T-helper 17 cell (primary cell): Measurements from ENCODE around the gene GFY. TPM values are rescaled to one million over a fixed set of nuclear protein-coding genes. Genes with fewer than 3 reads are reported as not detected.
A peak's percentile ranks its signal among the peaks of the same experiment; 100 is the strongest.

Experiments
- ATAC-seq: fragments of 150-1000 bp; cut with Tn5 transposase; 2 replicates; pipeline ENCODE4 v1.10.0; 2021; ENCODE audit warnings: mild to moderate bottlenecking, moderate library complexity
- DNase-seq, 3 donors: peaks; one replicate each; pipeline versions ENCODE4 v3.0.0 to v3.0.0-alpha.2; 2020 to 2021
- H3K9me3 ChIP-seq: one replicate; pipeline ENCODE4 v1.7.0; 2013; ENCODE audit warnings: low read length, mild to moderate bottlenecking; ENCODE audit not compliant: control insufficient read depth, poor library complexity, severe bottlenecking
- H3K27ac Mint-ChIP-seq: one replicate; pipeline ENCODE4 v1.8.0; 2022; ENCODE audit warnings: mild to moderate bottlenecking, moderate library complexity, mixed read lengths
- H3K27me3 Mint-ChIP-seq: one replicate; pipeline ENCODE4 v1.8.0; 2022; ENCODE audit warnings: mixed read lengths
- H3K36me3 Mint-ChIP-seq: one replicate; pipeline ENCODE4 v1.8.0; 2022; ENCODE audit warnings: low read depth, mixed read lengths
- H3K4me1 Mint-ChIP-seq: one replicate; pipeline ENCODE4 v1.8.0; 2022; ENCODE audit warnings: mild to moderate bottlenecking, mixed read lengths
- H3K4me3 Mint-ChIP-seq: one replicate; pipeline ENCODE4 v1.8.0; 2022; ENCODE audit warnings: mild to moderate bottlenecking, moderate library complexity, mixed read lengths
- total RNA-seq, 4 donors: library from RNA in 2 of 4; stranded (reverse) in 2 of 4; gene quantifications; one replicate each; pipeline ENCODE4 v1.2.3 and lab custom pipeline; 2022 to 2026

The GFY gene
- total RNA-seq, 2 donors from 2014 or later, result not detected

DNA sequence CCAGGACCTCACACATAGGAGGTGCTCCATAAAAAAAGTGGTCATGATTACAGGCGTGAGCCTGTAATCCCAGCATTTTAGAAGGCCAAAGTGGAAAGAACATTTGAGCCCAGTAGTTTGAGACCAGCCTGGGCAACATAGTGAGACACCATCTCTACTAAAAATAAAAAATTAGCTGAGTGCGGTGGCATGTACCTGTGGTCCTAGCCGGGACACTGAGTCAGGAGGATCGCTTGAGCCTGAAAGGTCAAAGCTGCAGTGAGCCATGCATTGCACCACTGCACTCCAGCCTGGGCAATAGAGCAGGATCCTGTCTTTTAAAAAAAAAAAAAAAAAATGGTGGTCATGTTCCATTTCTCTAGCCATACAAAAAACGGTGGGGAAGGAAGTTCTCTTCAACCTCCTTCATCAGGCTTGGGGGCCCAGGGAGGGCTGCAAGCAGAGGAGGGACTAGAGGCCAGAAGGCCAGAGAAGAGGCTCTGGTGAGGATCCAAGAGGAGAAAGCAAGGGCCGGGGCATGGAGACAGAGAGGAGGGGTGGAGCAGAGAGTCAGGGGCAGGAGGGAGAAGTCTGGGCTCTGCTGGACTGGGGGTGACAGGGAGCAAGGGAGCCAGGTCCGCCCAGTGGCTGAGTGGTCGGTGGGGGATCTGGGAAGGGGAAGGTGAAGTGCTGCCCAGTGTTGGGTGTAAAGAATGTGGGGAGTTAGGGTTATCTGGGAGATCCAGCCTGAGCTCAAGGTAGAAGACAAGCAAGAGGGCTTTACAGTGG is 28.3 kb upstream of the GFY start:
- DNase-seq (no peak), ATAC-seq (no peak)
- no peaks in the 10 kb centered on the region for H3K27me3 Mint-ChIP-seq
- H3K4me1 Mint-ChIP-seq, result peaks cover 24% of the 10 kb centered on the region
- peaks cover 3% of the 10 kb centered on the region for H3K36me3 Mint-ChIP-seq
- no peak overlapping the region for H3K27ac Mint-ChIP-seq
- H3K4me3 Mint-ChIP-seq, result no peak overlapping the region
- no peaks in the 10 kb centered on the region for H3K9me3 ChIP-seq

DNA sequence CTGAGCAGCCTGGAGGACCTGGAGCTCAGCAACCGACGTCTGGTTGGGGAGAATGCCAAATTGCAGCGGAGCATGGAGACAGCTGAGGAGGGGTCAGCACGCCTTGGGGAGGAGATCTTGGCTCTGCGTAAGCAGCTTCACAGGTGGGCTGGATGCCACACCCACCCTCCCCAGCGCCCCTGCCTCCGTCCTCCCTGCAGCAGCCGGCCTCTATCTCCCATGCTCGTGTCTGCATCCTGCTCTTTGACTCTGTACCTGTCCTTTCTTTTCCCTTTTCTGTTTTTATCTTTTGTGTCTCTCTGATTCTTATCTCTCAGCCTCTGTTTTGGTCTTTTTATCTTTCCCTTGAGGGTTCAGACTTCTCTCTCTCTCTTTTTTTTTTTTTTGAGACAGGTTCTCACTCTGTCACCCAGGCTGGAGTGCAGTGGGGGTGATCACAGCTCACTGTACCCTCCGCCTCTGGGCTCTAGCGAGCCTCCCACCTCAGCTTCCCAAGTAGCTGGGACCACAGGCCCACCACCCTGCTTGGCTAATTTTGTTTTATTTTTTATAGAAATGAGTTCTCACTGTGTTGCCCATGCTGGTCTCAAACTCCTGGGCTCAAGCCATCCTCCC is 27.1 kb upstream of the GFY start:
- Mint-ChIP-seq H3K27me3 (no peaks in the 10 kb centered on the region), H3K27ac (peak overlapping the region; percentile 83), H3K4me1 (peaks cover 20% of the 10 kb centered on the region), H3K36me3 (peaks cover 3% of the 10 kb centered on the region), H3K4me3 (peak overlapping the region; percentile 63)
- ATAC-seq (peak; percentile 30), DNase-seq (no peak)
- no peaks in the 10 kb centered on the region for H3K9me3 ChIP-seq

DNA sequence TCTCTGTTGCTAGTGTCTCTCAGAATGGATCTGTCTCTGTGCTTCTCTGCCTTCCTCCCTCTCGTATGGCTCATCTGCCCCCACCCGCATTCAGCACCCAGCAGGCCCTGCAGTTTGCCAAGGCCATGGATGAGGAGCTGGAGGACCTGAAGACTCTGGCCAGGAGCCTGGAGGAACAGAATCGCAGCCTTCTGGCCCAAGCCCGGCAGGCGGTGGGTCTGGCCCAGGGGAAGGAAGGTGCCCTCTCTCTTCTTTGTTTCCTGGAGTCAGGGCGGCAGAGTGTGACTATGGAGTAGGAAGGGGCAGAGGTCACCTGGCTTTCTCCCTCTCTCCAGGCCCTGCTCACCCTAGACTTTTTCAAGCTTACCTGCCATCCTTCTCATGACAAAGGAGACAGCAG is 26.3 kb upstream of the GFY start:
- peaks cover 23% of the 10 kb centered on the region for H3K4me1 Mint-ChIP-seq
- H3K9me3 ChIP-seq, result no peaks in the 10 kb centered on the region
- peak overlapping the region; percentile 83 for H3K27ac Mint-ChIP-seq
- H3K4me3 Mint-ChIP-seq, result peak overlapping the region; percentile 63
- ATAC-seq (no peak), DNase-seq (no peak)
- no peaks in the 10 kb centered on the region for H3K27me3 Mint-ChIP-seq
- H3K36me3 Mint-ChIP-seq, result peaks cover 3% of the 10 kb centered on the region

DNA sequence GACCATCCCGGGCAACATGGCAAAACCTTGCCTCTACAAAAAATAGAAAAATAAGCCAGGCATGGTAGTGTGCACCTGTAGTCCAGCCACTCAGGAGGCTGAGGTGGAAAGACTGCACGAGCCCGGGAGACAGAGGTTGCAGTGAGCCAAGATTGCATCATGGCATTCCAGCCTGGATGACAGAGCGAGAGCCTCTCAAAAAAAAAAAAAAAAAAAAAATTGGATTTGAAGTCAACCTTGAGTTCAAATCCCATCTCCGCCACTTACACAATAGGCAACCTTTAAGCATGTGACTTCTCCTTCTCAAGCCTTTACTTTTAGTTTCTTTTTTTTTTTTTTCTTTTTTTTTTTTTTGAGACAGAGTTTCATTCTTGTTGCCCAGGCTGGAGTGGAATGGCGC is 25.2 kb upstream of the GFY start:
- H3K9me3 ChIP-seq, result no peaks in the 10 kb centered on the region
- H3K36me3 Mint-ChIP-seq, result peaks cover 3% of the 10 kb centered on the region
- no peak overlapping the region for H3K27ac Mint-ChIP-seq
- DNase-seq (no peak), ATAC-seq (no peak)
- no peak overlapping the region for H3K4me3 Mint-ChIP-seq
- peaks cover 21% of the 10 kb centered on the region for H3K4me1 Mint-ChIP-seq
- no peaks in the 10 kb centered on the region for H3K27me3 Mint-ChIP-seq

DNA sequence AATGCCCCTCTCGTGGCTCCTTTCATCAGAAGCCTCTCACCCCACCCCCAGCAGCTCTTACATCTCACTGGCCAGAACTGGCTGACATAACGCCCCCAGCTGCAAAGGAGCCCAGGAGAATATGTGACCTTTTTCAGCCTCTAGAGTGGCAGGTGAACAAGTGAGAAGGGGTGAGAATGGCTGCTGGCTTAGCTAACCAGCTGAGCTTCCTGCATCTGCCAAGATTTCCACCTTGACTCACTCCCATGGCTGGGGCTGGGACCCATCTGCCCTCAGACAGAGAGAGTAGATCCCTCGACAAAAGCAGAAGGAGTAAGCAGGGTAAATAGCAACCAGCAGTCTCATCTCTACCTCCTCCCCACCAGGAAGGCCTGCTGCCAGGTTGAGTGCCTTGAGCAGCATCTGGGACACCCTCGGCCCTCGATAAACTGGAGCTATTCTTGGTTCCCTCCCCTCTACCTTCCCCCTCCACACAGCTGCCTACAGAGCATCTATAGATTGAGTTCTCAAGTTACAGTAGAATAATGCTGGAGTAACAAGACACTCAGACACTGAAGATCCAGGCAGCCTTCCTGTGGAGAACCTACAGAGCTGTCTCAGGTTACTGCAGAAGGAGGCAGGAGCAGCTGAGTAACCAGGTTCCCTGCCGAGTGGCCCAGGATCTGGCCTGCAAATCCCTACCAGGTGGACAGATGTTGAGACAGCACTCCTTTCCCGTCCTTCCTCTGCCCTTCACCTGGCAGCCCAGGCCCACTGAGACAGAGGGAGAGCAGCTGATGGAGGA is 21.6 kb upstream of the GFY start:
- Mint-ChIP-seq H3K4me1 (peaks cover 24% of the 10 kb centered on the region), H3K36me3 (peaks cover 2% of the 10 kb centered on the region), H3K27ac (peak overlapping the region; percentile 67), H3K4me3 (no peak overlapping the region), H3K27me3 (no peaks in the 10 kb centered on the region)
- no peak for ATAC-seq
- no peak for DNase-seq
- H3K9me3 ChIP-seq, result no peaks in the 10 kb centered on the region

DNA sequence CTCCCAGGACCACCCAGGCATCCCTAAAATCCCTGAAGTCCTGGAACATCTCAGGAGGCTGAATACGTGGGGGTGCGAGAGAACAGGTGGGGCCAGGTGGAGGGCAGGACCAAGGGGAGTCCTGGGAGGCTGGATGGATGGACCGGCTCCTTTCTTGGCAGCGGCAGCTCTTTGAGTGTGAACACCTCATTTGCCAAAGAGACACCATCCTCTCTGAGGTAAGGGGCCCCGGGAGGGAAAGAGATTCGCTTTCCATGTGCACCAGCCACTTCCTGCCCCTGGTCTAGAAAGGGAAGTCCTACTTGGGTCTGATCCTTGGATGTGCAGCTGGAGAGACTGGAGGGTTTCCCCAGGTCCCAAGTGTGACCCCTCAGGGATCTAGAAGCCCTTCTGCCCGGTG is 18.1 kb upstream of the GFY start:
- Mint-ChIP-seq H3K36me3 (peaks cover 2% of the 10 kb centered on the region), H3K4me3 (no peak overlapping the region)

DNA sequence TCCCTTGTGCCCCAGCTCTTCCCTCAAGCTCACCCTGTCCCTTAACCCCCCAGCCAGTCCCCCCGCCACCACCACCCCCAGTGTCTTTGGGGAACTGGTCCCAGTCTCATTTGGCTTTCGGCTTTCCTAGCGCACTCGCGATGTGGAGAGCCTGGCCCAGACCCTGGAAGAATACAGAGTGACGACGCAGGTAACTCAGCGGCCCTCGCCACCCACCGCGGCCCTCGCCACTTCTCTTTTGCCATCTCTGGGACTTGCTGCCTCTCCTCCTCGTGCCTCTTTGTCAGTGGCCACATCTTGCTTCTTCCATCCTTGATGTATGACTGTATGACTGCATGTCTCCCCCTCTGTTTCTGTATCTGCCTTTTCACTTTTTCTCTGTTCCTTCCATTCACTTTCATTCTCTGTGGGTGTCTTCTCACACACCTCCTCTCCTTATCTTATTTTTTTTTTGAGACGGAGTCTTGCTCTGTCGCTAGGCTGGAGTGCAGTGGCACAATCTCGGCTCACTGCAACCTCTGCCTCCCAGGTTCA is 17.6 kb upstream of the GFY start:
- Mint-ChIP-seq H3K4me3 (peak overlapping the region; percentile 79), H3K27ac (peak overlapping the region; percentile 95), H3K36me3 (peaks cover 2% of the 10 kb centered on the region), H3K27me3 (no peaks in the 10 kb centered on the region), H3K4me1 (peaks cover 51% of the 10 kb centered on the region)
- DNase-seq, result no peak
- ATAC-seq, result no peak
- H3K9me3 ChIP-seq, result no peaks in the 10 kb centered on the region

More for the DNA sequence above, 18.1 kb upstream of the GFY start:
- Mint-ChIP-seq H3K27me3 (no peaks in the 10 kb centered on the region), H3K27ac (peak overlapping the region; percentile 95), H3K4me1 (peaks cover 47% of the 10 kb centered on the region)
- no peaks in the 10 kb centered on the region for H3K9me3 ChIP-seq
- no peak for ATAC-seq
- DNase-seq, result no peak

DNA sequence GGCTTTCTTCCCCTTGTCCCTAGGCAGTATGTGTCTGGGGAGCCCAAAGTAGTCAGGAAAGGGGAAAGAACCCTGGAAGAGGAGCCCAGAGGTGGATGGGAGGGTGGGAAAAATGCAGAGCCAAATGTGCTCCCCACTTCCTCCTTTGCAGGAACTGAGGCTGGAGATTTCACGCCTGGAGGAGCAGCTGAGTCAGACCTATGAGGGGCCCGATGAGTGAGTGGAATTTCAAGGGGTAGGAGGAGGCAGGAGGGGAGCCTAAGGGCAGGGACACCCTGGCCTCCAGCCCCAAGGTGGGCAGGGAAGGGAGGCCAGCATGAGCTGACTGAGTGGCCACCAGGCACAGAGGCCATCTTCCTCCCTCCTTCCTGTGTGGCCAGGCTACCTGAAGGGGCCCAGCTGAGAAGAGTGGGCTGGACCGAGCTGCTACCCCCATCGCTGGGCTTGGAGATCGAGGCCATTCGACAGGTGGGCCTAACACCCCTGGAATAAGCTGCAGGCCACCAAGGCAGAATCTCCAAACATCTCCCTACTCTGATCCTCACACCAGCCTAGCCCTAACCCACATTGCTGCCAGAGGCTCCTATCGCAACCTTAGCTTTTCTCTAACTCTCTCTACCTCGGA is 16.3 kb upstream of the GFY start:
- no peak for DNase-seq
- no peaks in the 10 kb centered on the region for H3K9me3 ChIP-seq
- Mint-ChIP-seq H3K4me1 (peaks cover 52% of the 10 kb centered on the region), H3K36me3 (peaks cover 2% of the 10 kb centered on the region), H3K27me3 (no peaks in the 10 kb centered on the region), H3K27ac (peak overlapping the region; percentile 95), H3K4me3 (peak overlapping the region; percentile 79)
- no peak for ATAC-seq

DNA sequence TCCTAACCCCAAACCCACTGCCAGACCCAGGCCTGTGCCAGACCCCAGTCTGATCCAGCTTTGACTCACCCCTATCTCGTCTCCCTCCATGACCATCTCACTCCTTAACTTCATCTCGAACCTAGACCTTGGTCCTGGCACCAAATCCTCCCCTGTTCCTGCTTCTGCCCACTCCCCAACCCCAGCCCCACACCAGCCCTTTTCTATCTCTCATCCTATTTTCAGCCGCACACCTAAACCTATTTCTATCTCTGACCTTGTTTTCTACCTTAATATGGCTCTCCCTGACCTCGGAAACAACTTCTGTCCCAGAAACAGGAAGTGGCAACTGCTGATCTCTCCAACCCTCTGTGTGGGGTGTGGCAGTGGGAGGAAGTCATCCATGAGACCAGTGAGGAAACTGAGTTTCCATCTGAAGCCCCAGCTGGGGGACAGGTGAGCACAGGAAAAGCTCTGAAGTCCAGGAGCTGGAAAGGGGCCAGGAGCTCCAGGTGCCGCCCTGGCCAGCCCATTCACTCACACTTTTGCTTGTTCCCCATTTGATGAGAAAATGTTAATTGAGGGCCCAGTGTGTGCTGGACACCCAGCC is 15.7 kb upstream of the GFY start:
- DNase-seq (no peak), ATAC-seq (peak; percentile 75)
- no peaks in the 10 kb centered on the region for H3K9me3 ChIP-seq
- Mint-ChIP-seq H3K36me3 (peaks cover 2% of the 10 kb centered on the region), H3K27me3 (no peaks in the 10 kb centered on the region), H3K4me3 (peak overlapping the region; percentile 71), H3K27ac (peak overlapping the region; percentile 95), H3K4me1 (peaks cover 52% of the 10 kb centered on the region)

DNA sequence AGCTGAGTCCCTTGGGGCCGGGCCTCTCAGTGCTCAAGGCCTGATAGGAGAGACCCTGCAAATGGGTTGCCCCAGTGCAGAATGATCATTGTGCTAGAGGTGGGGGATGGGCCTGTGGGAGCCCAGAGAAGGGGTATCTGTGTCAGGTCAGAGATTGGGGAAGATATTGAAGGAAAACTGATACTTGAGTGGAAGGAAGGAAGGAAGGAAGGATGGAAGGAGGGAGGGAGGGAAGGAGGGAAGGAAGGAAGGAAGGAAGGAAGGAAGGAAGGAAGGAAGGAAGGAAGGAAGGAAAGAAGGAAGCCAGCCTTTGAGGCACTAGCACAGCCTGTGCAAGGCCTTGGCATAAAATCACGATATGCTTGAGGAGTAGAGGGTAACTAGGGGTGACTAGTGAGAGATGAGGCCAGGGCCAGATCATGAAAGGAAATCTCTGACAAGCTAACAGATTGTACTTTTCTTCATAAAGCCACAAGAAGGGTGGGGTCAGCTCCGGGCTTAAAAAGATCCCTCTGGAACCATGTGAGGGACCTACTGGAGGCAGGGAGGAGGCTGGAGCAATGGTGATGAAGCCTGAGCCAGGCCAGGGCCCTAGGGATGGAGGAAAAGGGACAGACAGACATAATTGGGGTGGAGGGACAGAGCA is 13.4 kb upstream of the GFY start:
- DNase-seq (no peak), ATAC-seq (no peak)
- Mint-ChIP-seq H3K27me3 (no peaks in the 10 kb centered on the region), H3K36me3 (peaks cover 2% of the 10 kb centered on the region), H3K4me3 (peak overlapping the region; percentile 42), H3K27ac (peak overlapping the region; percentile 95), H3K4me1 (peaks cover 52% of the 10 kb centered on the region)
- H3K9me3 ChIP-seq, result no peaks in the 10 kb centered on the region

DNA sequence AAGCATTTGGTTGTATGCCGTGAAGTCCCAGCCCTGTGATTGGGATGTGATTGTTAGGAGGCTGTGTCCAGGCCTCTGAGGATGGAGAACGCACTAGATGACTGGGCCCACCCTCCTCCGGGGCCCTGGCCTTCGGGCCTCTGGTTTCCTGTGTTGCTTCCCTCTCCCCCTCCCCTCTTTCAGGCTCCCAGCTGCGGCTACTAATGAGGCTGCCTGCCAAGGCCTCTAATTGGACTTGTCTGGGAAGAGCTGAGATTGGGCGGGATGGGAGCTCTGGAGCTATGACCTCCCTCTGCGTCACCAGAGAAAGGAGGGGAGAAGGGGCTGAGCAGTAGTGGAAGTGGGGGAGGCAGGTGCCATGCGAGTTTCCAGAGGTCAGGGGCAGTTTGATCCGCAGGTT is 11.8 kb upstream of the GFY start:
- no peak for ATAC-seq
- H3K9me3 ChIP-seq, result no peaks in the 10 kb centered on the region
- peaks cover 48% of the 10 kb centered on the region for H3K4me1 Mint-ChIP-seq
- DNase-seq, result no peak
- H3K27me3 Mint-ChIP-seq, result peaks cover 10% of the 10 kb centered on the region
- peaks cover 2% of the 10 kb centered on the region for H3K36me3 Mint-ChIP-seq
- H3K27ac Mint-ChIP-seq, result peak overlapping the region; percentile 32
- H3K4me3 Mint-ChIP-seq, result no peak overlapping the region

DNA sequence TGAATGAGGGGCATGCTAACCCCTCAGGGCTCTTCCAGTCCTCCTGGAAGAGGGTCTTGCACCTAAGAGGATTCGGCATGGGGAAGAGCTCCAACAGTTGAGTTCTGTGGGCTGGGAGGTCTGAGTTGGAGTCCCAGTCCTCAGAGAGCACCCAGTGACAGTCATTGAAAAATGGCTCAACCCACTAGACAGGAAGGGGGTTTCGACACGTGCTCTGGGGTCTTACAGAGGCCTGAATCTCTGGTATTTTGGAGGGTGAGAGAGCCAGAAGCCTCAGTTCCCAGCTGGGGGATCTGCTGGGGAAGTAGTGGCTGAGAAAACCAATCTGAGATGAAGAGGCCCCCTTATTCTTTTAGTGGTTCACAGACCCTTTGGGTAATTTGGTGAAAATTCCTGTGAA is 10.9 kb upstream of the GFY start:
- ATAC-seq (no peak), DNase-seq (no peak)
- Mint-ChIP-seq H3K4me3 (peak overlapping the region; percentile 25), H3K36me3 (peaks cover 2% of the 10 kb centered on the region), H3K4me1 (peaks cover 40% of the 10 kb centered on the region), H3K27ac (no peak overlapping the region), H3K27me3 (peaks cover 19% of the 10 kb centered on the region)
- H3K9me3 ChIP-seq, result no peaks in the 10 kb centered on the region
